T-cell (primary cell): Measurements from ENCODE around the gene PEX5. TPM values are rescaled to one million over a fixed set of nuclear protein-coding genes. Genes with fewer than 3 reads are reported as not detected.

Source experiments
- ATAC-seq, 4 experiments: fragments of 200-7000 bp in 3 of 4; fragments of 150-1000 bp in 1 of 4; cut with Tn5 transposase; replicated peaks in 1 of 4; 1 replicate in 3 of 4; 2 replicates in 1 of 4; pipeline ENCODE4 v1.10.0; 2021; ENCODE audit warnings: moderate library complexity in 3 of 4, mild to moderate bottlenecking in 2 of 4, moderate number of reproducible peaks in 1 of 4
- CTCF ChIA-PET, 2 donors: fragments of 300-600 bp; sonication (Branson Sonifier 250); formaldehyde crosslinking; loops; one replicate each; lab custom pipeline; 2022; ENCODE audit warnings: antibody characterized with exemption in 2 of 2; lab: Charles Lee
- POLR2A ChIA-PET, 2 donors: fragments of 300-600 bp; sonication (Branson Sonifier 250); formaldehyde crosslinking; loops; one replicate each; lab custom pipeline; 2022; ENCODE audit warnings: antibody characterized with exemption in 2 of 2; lab: Charles Lee
- DNase-seq, 35 experiments: peaks; one replicate each; pipeline versions ENCODE4 v3.0.0 to v3.0.0-alpha.2; 2013 to 2023
- H3K27ac ChIP-seq: one replicate; pipeline ENCODE4 v1.5.1; 2013; ENCODE audit warnings: low read length
- H3K27me3 ChIP-seq, 2 experiments: replicated peaks in 1 of 2; 1 replicate in 1 of 2; 2 replicates in 1 of 2; pipeline versions ENCODE4 v1.6.1 to v1.7.0; 2013; ENCODE audit warnings: low read length in 1 of 2, mixed read lengths in 1 of 2; ENCODE audit not compliant: control insufficient read depth in 2 of 2, insufficient read depth in 2 of 2; ENCODE audit errors: extremely low read depth in 1 of 2
- H3K36me3 ChIP-seq, 2 donors: 1 replicate in 1 of 2; 2 replicates in 1 of 2; pipeline versions ENCODE4 v1.6.1 to v1.7.0; 2013; ENCODE audit warnings: low read length in 1 of 2; ENCODE audit not compliant: control insufficient read depth in 2 of 2, insufficient read depth in 1 of 2; ENCODE audit errors: extremely low read depth in 1 of 2
- H3K4me1 ChIP-seq, 2 experiments: 1 replicate in 1 of 2; 2 replicates in 1 of 2; pipeline versions ENCODE4 v1.6.1 to v1.7.0; 2013; ENCODE audit warnings: low read length in 2 of 2, mixed read lengths in 1 of 2; ENCODE audit not compliant: insufficient read depth in 2 of 2, control insufficient read depth in 1 of 2; ENCODE audit errors: extremely low read depth in 1 of 2
- H3K4me3 ChIP-seq, 2 donors: 1 replicate in 1 of 2; 2 replicates in 1 of 2; pipeline versions ENCODE4 v1.5.1 to v1.7.0; 2013; ENCODE audit warnings: mild to moderate bottlenecking in 2 of 2, low read length in 1 of 2, moderate library complexity in 1 of 2; ENCODE audit not compliant: control insufficient read depth in 1 of 2; ENCODE audit errors: extremely low read depth in 1 of 2
- H3K9me3 ChIP-seq: 2 replicates; pipeline ENCODE4 v1.7.0; 2013
- H3K27ac Mint-ChIP-seq, 2 donors: one replicate each; pipeline ENCODE4 v1.8.0; 2020 to 2021; ENCODE audit warnings: mild to moderate bottlenecking in 2 of 2, mixed read lengths in 2 of 2
- H3K27me3 Mint-ChIP-seq, 2 donors: one replicate each; pipeline ENCODE4 v1.8.0; 2021 to 2022; ENCODE audit warnings: mixed read lengths in 2 of 2
- H3K36me3 Mint-ChIP-seq: one replicate; pipeline ENCODE4 v1.8.0; 2021; ENCODE audit warnings: mixed read lengths
- H3K4me1 Mint-ChIP-seq, 3 donors: one replicate each; pipeline ENCODE4 v1.8.0; 2020 to 2022; ENCODE audit warnings: mixed read lengths in 3 of 3, mild to moderate bottlenecking in 1 of 3
- H3K4me3 Mint-ChIP-seq, 3 donors: one replicate each; pipeline ENCODE4 v1.8.0; 2020 to 2022; ENCODE audit warnings: mild to moderate bottlenecking in 3 of 3, mixed read lengths in 3 of 3, moderate library complexity in 3 of 3
- H3K9me3 Mint-ChIP-seq, 3 donors: one replicate each; pipeline ENCODE4 v1.8.0; 2020 to 2022; ENCODE audit warnings: mixed read lengths in 3 of 3
- WGBS: methylation state at CpG from one replicate; pipeline ENCODE4 v1.1.5; 2013; ENCODE audit warnings: missing lambda C conversion rate; ENCODE audit not compliant: insufficient coverage; 5-methylcytosine and 5-hydroxymethylcytosine counted together
- total RNA-seq, 35 experiments: library from RNA in 6 of 35; stranded (reverse) in 6 of 35; fragments of 120-200 nt in 1 of 35; gene quantifications; one replicate each; pipeline versions ENCODE4 v1.2.1 to v1.2.4 and lab custom pipeline; 2013 to 2026

The PEX5 gene
- total RNA-seq, 5 donors from 2014 or later (not counting 1 experiment from before 2014, with no cell fraction given) = 24.0 to 44.5 (median 31.1) TPM

- H3K27ac ChIP-seq = no peak overlapping the region
- CTCF ChIA-PET = interaction anchor here (0.6 to 1.6 kb wide), 4 partner anchors 37 to 763 kb away, joined by 3 to 6 read pairs (median 4); no protein-coding TSS in a partner anchor
- Mint-ChIP-seq H3K27me3 (no peaks in the 10 kb centered on the region), H3K27ac (no peak overlapping the region), H3K9me3 (no peaks in the 10 kb centered on the region), H3K4me3 (no peak overlapping the region), H3K4me1 (peaks cover 0 to 10% (median 2%) of the 10 kb centered on the region in 3 donors), H3K36me3 (peaks cover 54% of the 10 kb centered on the region)
- WGBS = 94% methylated on average over 5 of the region's 11 CpGs
- no peaks in the 10 kb centered on the region for H3K27me3 ChIP-seq
- H3K9me3 ChIP-seq = no peaks in the 10 kb centered on the region
- DNase-seq = peak in 1 of 35 experiments; percentile 52
- no peaks in the 10 kb centered on the region for H3K4me1 ChIP-seq
- ATAC-seq = peak in 3 of 4 experiments; percentile 39 to 51 (median 41)
- no peak overlapping the region for H3K4me3 ChIP-seq
- POLR2A ChIA-PET = interaction anchor here in 1 of 2 donors (0.6 to 0.7 kb wide), 2 partner anchors 54 to 247 kb away, joined by 3 to 5 read pairs; no protein-coding TSS in a partner anchor
- peaks cover 6 to 77% of the 10 kb centered on the region in 2 donors for H3K36me3 ChIP-seq
These were observed 44.9 kb upstream of the PEX5 start for GRCh38 chr12:7144414-7145120.

GRCh38 chr12:7145671-7146070 lies 43.8 kb upstream of the PEX5 start:
- H3K4me3 ChIP-seq = no peak overlapping the region
- H3K9me3 Mint-ChIP-seq = no peaks in the 10 kb centered on the region
- H3K27me3 Mint-ChIP-seq = no peaks in the 10 kb centered on the region
- H3K36me3 ChIP-seq = peaks cover 6 to 78% of the 10 kb centered on the region in 2 donors
- no peak overlapping the region for H3K27ac ChIP-seq
- H3K4me1 Mint-ChIP-seq = peaks cover 0 to 10% (median 2%) of the 10 kb centered on the region in 3 donors
- WGBS = 0% methylated on average over 1 of the region's 4 CpGs
- no peak overlapping the region for H3K4me3 Mint-ChIP-seq
- ATAC-seq (no peak), DNase-seq (no peak)
- no peaks in the 10 kb centered on the region for H3K4me1 ChIP-seq
- no peaks in the 10 kb centered on the region for H3K27me3 ChIP-seq
- ChIA-PET CTCF (interaction anchor here in 1 of 2 donors (0.5 to 1.6 kb wide), 7 partner anchors 32 to 701 kb away, joined by 3 to 12 read pairs (median 3); partner anchors contain the start of gene PEX5), POLR2A (interaction anchor here in 1 of 2 donors (0.5 to 0.7 kb wide), 2 partner anchors 35 to 495 kb away, joined by 6 to 7 read pairs; no protein-coding TSS in a partner anchor)
- H3K36me3 Mint-ChIP-seq = peaks cover 57% of the 10 kb centered on the region
- H3K9me3 ChIP-seq = no peaks in the 10 kb centered on the region
- H3K27ac Mint-ChIP-seq = no peak overlapping the region

- Mint-ChIP-seq H3K9me3 (no peaks in the 10 kb centered on the region), H3K4me1 (peaks cover 0 to 10% (median 2%) of the 10 kb centered on the region in 3 donors), H3K27me3 (no peaks in the 10 kb centered on the region), H3K27ac (no peak overlapping the region), H3K4me3 (no peak overlapping the region), H3K36me3 (peaks cover 58% of the 10 kb centered on the region)
- H3K4me3 ChIP-seq = no peak overlapping the region
- DNase-seq = no peak
- peaks cover 9 to 78% of the 10 kb centered on the region in 2 donors for H3K36me3 ChIP-seq
- ChIA-PET CTCF (interaction anchor here in 1 of 2 donors (0.9 to 1.2 kb wide), 2 partner anchors 42 to 43 kb away, joined by 3 to 12 read pairs; partner anchors contain the start of gene PEX5), POLR2A (no interaction called here)
- 96% methylated on average over 5 of the region's 7 CpGs for WGBS
- ATAC-seq = no peak
- H3K4me1 ChIP-seq = no peaks in the 10 kb centered on the region
- no peak overlapping the region for H3K27ac ChIP-seq
- no peaks in the 10 kb centered on the region for H3K27me3 ChIP-seq
- H3K9me3 ChIP-seq = no peaks in the 10 kb centered on the region
These were observed 43.3 kb upstream of the PEX5 start for GRCh38 chr12:7146228-7146627.

GRCh38 chr12:7146906-7147305 lies 42.6 kb upstream of the PEX5 start:
- no peaks in the 10 kb centered on the region for H3K9me3 ChIP-seq
- ChIA-PET POLR2A (no interaction called here), CTCF (interaction anchor here in 1 of 2 donors (0.7 to 0.8 kb wide), 2 partner anchors 186 to 216 kb away, joined by 3 to 4 read pairs; no protein-coding TSS in a partner anchor)
- WGBS = 100% methylated on average over 4 of the region's 7 CpGs
- no peaks in the 10 kb centered on the region for H3K4me1 ChIP-seq
- Mint-ChIP-seq H3K36me3 (peaks cover 52% of the 10 kb centered on the region), H3K27ac (no peak overlapping the region), H3K9me3 (no peaks in the 10 kb centered on the region), H3K27me3 (no peaks in the 10 kb centered on the region), H3K4me1 (peaks cover 0 to 10% (median 1%) of the 10 kb centered on the region in 3 donors), H3K4me3 (no peak overlapping the region)
- H3K36me3 ChIP-seq = peaks cover 9 to 75% of the 10 kb centered on the region in 2 donors
- ATAC-seq (no peak), DNase-seq (no peak)
- H3K27me3 ChIP-seq = no peaks in the 10 kb centered on the region
- no peak overlapping the region for H3K4me3 ChIP-seq
- H3K27ac ChIP-seq = no peak overlapping the region

GRCh38 chr12:7150356-7150755 lies 39.1 kb upstream of the PEX5 start:
- ChIA-PET CTCF (no interaction called here), POLR2A (no interaction called here)
- Histone ChIP-seq H3K27ac (no peak overlapping the region), H3K27me3 (peaks cover 0 to 2% of the 10 kb centered on the region in 2 experiments), H3K4me3 (no peak overlapping the region), H3K4me1 (no peaks in the 10 kb centered on the region), H3K9me3 (no peaks in the 10 kb centered on the region), H3K36me3 (peaks cover 10 to 84% of the 10 kb centered on the region in 2 donors)
- Mint-ChIP-seq H3K27ac (no peak overlapping the region), H3K27me3 (no peaks in the 10 kb centered on the region), H3K4me3 (no peak overlapping the region), H3K9me3 (no peaks in the 10 kb centered on the region), H3K4me1 (no peaks in the 10 kb centered on the region), H3K36me3 (peaks cover 54% of the 10 kb centered on the region)
- ATAC-seq (no peak), DNase-seq (no peak)
- WGBS = 100% methylated on average over 4 of the region's 12 CpGs

- POLR2A ChIA-PET = no interaction called here
- H3K9me3 Mint-ChIP-seq = no peaks in the 10 kb centered on the region
- DNase-seq (no peak), ATAC-seq (no peak)
- H3K4me1 Mint-ChIP-seq = no peaks in the 10 kb centered on the region
- no peak overlapping the region for H3K27ac Mint-ChIP-seq
- H3K4me3 Mint-ChIP-seq = no peak overlapping the region
- H3K36me3 ChIP-seq = peaks cover 10 to 83% of the 10 kb centered on the region in 2 donors
- H3K4me3 ChIP-seq = no peak overlapping the region
- peaks cover 54% of the 10 kb centered on the region for H3K36me3 Mint-ChIP-seq
- no peaks in the 10 kb centered on the region for H3K9me3 ChIP-seq
- H3K27me3 ChIP-seq = peaks cover 0 to 2% of the 10 kb centered on the region in 2 experiments
- no peak overlapping the region for H3K27ac ChIP-seq
- CTCF ChIA-PET = interaction anchor here in 1 of 2 donors (0.6 kb wide), 1 partner anchor 9 kb away, joined by 3 read pairs; no protein-coding TSS in a partner anchor
- H3K27me3 Mint-ChIP-seq = no peaks in the 10 kb centered on the region
- no peaks in the 10 kb centered on the region for H3K4me1 ChIP-seq
- 85% methylated on average over 2 of the region's 6 CpGs for WGBS
These were observed 38.6 kb upstream of the PEX5 start for GRCh38 chr12:7150841-7151240.
